Measurements from ENCODE around the gene GMPPA.

GMPPA gene

GRCh38 chr2:219480004-219480403 is 18.7 kb upstream of the GMPPA start:
- TF ChIP-seq CTCF (IDR thresholded peaks at IDR 0.05; ENCODE audit: insufficient read depth, low read depth, low read length, missing control alignments) = no peak
- no peak overlapping the region for H3K4me3 ChIP-seq (ENCODE audit: low read depth, low read length)
- no peak for DNase-seq (ENCODE audit: low read depth)

GRCh38 chr2:219482674-219483405 is 15.9 kb upstream of the GMPPA start:
- H3K4me3 ChIP-seq (ENCODE audit: low read depth, low read length) = no peak overlapping the region
- DNase-seq (ENCODE audit: low read depth) = no peak
- no peak for TF ChIP-seq CTCF (IDR thresholded peaks at IDR 0.05; ENCODE audit: insufficient read depth, low read depth, low read length, missing control alignments)

GRCh38 chr2:219483451-219484342 is 15.0 kb upstream of the GMPPA start:
- no peak overlapping the region for H3K4me3 ChIP-seq (ENCODE audit: low read depth, low read length)
- DNase-seq (ENCODE audit: low read depth) = no peak
- TF ChIP-seq CTCF (IDR thresholded peaks at IDR 0.05; ENCODE audit: insufficient read depth, low read depth, low read length, missing control alignments) = no peak

- DNase-seq (ENCODE audit: low read depth) = no peak
- H3K4me3 ChIP-seq (ENCODE audit: low read depth, low read length) = no peak overlapping the region
- TF ChIP-seq CTCF (IDR thresholded peaks at IDR 0.05; ENCODE audit: insufficient read depth, low read depth, low read length, missing control alignments) = no peak
Measured at GRCh38 chr2:219484343-219485200, 14.1 kb upstream of the GMPPA start.

- no peak overlapping the region for H3K4me3 ChIP-seq (ENCODE audit: low read depth, low read length)
- no peak for TF ChIP-seq CTCF (IDR thresholded peaks at IDR 0.05; ENCODE audit: insufficient read depth, low read depth, low read length, missing control alignments)
- DNase-seq (ENCODE audit: low read depth) = no peak
Measured at GRCh38 chr2:219485201-219485580, 13.5 kb upstream of the GMPPA start.

GRCh38 chr2:219486380-219486959 is 12.2 kb upstream of the GMPPA start:
- no peak overlapping the region for H3K4me3 ChIP-seq (ENCODE audit: low read depth, low read length)
- TF ChIP-seq CTCF (IDR thresholded peaks at IDR 0.05; ENCODE audit: insufficient read depth, low read depth, low read length, missing control alignments) = no peak
- DNase-seq (ENCODE audit: low read depth) = no peak
